NOMO-1 treated with DMSO at 0.1 percent for 48 hours (cell line): ENCODE data around the gene RBM20.
"Not testable (repeated sequence)": the region's sequence is repeated elsewhere in the genome, so short reads cannot be mapped to it uniquely, and the experiment has no call there.

Experiments
- DNase-seq: peaks from one replicate; lab custom pipeline; 2025; ENCODE audit not compliant: unreplicated experiment; lab: John Stamatoyannopoulos, UW

Gene RBM20

DNA sequence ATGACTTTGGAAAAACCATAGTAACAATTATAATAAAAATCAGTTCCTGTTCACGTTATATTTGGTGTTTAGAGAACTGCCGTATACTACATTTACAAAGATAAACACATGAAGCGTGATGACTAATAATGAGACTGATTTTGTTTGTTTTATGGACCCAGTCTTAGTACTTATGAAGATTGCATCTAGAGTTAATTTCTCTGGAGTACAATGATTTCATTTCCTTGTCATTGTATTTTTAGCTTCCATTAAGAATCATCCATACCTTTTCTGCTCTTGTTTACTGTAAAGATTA, 2.9 kb downstream of the RBM20 start:
- DNase-seq: no peak

DNA sequence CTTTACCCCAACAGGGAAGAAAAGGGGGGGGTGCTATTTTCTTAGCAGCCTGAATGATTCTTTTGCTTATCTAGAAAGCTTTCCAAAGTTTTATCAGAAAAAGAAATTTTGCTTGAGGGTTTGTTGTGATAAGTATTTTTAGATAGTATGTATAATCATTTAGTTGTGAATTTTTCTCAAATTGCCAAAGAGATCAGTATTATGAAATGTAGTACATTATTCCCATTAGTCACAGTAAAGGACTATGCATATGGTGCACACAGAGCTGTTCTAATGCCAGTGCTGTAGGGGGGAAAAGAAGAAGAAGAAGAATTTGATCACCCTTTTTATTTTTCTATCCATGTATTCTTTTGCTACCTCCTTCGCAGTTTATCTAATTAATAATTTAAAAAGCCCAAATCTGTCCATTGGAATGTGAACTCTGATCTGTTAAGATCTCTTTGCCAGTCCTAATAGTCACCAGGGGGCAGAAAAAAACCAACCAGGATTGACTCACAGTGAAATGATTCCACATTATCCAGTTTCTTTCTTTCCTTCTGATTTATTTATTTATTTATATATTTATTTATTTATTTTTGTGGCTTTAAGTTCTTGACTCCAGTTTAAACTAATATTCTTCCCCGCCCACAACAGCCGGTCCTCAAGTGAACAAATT, 4.7 kb downstream of the RBM20 start:
- no peak for DNase-seq

DNA sequence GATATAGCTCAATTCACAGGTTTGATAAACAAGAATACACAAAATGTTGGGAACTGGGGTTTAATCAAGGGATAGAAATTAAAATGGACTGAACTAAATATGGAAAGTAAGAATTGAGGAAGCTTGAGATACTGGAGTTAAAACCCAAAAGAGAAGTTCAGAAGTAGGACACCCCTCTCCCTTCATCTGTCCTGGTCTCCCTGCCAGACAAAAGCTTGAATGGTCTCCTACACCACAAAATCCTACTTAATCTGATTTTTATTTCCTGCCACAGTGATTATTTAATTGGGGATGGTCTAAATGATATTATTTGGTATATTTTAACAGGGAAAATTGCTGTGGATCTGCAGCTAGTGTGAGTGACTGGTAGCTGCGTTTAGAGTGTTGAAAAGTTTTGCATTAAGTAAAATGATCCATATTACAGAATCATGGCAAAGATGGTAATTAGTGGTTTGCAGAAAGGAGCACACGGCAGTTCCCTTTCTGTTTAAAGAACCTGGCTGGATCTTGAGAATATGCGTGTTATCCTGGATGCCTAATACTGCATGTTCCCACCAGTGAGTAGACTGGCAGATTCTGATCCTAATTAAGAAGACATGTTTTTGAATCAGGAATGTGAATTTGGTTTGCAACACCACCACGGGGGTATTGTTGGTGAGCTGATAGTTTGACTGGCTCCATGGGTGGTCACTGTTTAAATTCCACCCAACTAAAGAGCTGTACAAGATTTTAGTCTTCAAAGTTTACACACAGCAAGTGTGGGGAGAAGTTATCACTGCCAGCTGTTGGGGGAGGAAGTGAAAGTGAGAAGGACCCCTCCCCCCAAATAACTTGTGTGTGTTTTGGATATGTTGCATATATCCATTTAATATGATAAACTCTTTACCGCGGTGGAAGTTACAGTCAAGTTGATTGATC, 5.5 kb downstream of the RBM20 start:
- no peak for DNase-seq

DNA sequence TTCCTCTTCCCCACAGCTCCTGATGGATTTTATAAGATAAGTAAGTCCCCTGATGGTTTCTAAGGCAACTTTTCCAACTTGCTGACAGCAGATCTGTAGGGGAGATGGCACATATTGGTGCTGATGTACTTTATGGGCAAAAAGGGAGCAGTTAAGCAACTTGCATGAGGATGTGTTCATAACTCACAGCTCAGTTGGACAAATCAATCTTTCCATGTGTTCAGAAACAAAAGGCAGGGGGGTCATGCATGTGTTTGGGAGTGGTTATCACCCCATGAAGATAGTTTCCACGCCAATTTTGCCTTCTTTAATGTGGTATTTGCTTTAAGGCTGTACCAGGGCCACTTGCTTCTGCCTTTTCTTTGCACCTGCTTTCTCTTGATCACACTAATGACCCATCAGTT, 6.1 kb downstream of the RBM20 start:
- DNase-seq: no peak

DNA sequence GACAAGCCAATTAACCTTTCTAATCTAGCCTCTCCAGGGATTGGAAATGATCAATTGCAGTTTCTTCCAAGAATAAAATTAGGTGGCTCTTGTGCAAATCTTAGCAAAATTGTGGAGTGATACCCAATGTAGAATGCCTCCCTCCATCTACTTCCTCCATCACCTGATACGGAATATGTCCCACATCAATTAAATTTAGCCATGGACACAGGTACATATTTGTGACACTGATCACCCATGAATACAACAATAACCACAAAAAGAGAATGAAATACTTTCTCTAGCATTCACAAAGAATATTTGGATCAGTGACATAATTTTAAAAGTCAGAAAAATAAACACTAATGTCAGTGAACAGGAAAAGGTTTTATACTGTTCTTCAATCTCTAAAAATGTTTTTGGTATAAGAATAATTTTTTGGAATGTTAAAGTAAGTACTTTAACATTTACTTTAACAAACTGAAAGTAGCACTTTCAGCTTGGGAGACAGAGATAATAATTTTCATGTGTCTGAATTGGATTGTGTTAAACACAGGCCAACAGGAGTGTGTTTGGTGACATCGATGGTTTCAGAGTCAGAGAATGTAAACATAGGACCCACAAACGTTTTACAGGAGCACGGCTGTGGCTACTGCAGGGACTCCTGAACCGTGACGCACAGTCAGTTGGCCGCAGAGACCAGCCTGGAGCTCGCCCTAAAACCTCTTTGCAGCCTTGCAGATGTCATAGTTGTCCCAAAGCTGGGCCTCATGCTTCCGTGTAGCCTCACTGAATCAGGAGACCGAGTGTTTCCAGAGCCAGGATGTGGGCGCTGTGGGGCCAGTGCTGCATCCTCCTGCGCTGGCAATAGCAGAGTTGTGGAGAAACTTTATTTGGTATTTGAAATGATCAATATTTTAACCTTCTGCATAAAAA, 7.2 kb downstream of the RBM20 start:
- no peak for DNase-seq

DNA sequence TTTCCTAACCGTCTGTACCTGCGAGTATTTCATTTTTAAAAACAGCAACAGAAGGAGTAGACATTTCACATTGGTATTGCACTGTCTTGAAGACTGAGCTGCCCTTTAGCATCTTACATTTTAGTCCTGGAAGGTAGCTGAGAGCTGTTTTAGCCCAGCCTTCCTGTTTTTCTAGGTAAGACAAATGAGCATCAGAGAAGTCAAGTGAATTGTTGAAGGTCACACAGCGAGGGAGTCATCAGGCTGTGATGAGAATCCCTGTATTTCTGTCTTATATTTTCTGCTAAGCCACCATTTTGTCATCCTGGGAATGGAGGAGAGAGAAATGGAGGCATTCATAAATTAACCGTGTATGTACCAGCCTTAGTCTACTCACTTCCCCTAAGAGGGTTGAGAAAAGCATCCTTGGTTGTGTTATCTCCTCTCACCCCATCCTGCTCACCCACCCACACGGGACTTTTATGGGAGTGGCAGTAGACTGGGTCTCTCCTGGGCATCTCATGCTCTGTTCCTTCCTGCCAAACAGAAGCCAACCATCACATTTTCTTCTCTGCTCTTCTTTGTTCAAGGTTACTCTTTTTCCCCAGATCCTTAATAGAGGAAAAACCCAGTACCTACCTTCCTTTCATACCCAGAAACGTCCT, 8.5 kb downstream of the RBM20 start:
- DNase-seq: no peak

DNA sequence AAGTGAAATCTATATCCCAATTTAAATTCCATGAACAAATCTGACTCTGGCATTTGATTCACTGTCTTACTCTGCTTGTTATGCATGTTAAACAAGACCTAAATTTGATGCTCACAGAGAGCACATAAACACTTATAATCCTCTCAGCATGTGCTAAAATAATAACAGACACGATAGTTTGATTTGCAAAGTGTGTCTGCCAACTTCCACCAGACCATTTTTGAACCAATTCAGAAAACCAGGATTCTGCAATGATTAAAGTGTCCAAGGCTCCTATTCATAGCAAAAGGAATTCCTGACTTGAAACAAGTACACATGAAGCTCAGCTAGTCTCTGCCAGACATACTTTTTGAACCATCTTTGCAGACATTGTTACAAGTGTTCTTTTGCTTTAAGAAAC, 11.2 kb downstream of the RBM20 start:
- DNase-seq: no peak

DNA sequence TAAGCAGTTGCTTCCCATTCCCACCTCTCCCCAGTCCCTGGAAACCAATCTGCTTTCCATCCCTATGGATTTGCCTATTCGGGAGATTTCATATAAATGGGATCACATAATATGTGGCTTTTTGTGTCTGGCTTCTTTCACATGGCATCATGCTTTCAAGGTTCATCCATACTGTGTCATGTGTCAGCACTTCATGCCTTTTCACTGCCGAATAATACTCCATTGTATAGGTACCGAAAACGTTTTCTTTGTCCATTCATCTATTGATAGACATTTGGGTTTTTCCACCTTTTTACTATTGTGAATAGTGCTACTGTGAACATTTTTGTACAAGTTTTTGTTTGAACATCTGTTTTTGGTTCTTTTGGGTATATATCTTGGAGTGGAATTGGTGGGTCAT, 12.5 kb downstream of the RBM20 start:
- no peak for DNase-seq

DNA sequence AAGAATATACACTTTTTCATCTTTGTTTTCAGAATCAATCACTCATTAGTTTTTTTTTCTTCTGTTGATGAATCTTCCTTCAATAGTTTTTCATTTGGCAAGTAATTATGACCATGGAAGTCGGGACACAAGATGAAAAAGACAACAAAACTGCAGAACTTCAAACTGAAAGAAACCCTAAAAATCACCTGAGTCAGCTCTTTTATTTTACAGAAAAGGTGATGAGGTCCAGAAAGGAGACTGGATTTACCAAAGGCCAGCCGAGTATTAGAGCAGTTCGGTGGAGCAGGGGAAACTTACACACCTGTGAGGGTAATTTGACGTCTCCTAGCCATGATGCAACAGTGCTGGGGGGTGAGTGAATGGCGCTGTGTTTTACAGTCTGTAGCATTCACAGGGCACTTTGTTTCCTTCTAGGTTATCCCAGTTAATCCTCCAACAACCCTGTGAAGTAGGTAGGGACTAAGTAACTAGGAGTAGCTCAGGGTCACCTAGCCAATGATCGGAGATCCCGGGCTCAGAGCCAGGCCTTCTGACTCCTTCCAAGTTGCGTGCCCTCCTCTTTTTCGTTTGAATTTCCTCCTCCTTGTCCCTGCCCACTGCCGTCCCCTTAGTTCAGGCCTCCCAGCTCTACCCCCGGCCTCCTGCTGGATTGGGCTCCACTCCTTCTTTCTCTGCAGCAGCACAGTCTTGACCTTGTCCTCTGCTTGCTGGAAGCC, 14.0 kb downstream of the RBM20 start:
- DNase-seq: no peak

DNA sequence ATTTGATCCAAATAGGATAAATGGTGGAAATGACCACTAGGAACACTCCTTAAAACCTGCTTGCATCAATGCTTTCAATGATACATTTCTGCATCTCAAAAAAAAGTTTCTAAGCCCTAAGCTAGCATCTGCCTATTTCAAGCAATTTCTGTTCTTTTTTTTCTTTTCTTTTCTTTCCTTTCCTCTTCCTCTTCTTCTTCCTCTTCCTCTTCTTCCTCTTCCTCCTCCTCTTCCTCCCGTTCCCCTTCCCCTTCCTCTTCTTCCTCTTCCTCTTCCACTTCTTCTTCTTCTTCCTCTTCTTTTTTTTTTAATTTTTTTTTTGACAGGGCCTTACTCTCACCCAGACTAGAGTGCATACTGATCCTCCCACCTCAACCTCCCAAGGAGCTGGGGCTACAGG, 15.4 kb downstream of the RBM20 start:
- DNase-seq: no peak

DNA sequence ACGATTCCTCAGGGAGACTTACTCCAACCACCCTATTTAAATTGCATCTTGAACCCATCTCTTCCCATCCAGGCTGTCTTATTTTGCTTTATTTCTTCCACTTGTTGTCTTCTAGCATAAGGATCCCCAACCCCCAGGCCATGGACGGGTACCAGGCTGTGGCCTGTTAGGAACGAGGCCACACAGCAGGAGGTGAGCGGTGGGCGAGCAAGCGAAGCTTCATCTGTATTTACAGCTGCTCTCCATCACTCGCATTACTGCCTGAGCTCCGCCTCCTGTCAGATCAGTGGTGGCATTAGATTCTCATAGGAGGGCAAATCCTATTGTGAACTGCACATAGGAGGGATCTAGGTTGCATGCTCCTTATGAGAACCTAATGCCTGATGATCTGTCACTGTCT, 16.2 kb downstream of the RBM20 start:
- DNase-seq: not testable (repeated sequence)

DNA sequence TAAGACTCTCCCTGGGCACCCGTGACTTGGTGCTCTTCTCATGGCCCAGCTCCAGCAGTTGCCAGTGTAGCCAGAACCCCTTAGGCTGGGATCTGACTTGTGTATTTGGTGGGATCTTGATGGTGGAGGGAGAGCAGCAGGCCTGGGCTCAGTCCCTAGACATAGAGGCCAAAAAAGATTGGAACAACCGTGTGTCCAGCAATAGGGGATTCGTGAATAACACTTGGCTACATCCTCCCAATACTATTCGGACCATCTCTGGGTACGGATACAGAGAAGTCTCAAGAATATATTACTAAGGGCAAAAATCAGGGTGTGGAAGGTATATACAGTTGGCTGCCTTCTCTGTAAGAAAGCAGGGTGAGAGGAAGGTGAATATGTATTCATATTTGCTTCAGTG, 17.2 kb downstream of the RBM20 start:
- DNase-seq: no peak

DNA sequence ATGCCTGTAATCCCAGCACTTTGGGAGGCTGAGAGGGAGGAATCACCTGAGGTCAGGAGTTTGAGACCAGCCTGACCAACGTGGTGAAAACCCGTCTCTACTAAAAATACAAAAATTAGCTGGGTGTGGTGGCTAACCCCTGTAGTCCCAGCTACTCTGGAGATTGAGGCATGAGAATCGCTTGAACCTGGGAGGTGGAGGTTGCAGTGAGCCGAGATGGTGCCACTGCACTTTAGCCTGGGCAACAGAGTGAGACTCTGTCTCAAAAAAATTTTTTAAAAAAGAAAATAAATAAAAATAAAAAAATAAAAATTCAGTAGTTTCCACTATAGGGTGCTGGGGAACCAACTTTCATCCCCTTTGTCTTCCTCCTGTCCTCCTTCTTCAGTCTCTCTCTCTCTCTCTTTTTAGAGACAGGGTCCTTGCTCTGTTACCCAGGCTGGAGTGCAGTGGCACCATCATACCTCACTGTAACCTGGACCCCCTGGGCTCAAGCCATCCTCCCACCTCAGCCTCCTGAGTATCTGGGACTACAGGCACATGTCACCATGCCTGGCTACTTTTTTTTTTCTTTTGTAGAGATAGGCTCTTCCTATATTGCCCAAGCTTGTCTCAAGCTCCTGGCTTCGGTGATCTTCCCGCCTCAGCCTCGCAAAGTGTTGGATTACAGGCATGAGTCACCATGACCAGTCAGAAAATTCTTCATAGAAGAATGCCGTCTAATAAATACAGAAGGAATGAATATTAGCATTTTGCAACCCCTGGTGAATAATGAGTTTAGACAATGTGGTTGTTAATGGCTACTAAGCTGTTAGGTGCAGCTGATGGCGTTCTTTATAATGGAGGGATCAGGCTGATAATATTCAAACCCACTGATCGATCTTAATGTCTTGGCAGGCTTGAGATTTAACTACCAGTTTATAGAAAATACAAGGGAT, 20.6 kb downstream of the RBM20 start:
- DNase-seq: no peak

DNA sequence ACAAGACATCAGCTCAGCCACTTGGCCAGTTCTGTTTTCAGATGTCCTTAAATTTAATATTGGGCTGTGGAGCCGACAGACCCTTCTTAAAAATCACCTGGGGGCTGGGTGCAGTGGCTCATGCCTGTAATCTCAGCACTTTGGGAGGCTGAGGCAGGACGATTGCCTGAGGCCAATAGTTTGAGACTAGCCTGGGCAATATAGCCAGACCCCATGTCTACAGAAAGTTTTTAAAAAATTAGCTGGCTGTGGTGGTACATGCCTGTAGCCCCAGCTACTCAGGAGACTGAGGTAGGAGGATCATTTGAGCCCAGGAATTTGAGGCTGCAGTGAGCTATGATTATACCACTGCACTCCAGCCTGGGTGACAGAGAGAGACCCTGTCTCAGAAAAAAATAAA, 22.1 kb downstream of the RBM20 start:
- DNase-seq: not testable (repeated sequence)

DNA sequence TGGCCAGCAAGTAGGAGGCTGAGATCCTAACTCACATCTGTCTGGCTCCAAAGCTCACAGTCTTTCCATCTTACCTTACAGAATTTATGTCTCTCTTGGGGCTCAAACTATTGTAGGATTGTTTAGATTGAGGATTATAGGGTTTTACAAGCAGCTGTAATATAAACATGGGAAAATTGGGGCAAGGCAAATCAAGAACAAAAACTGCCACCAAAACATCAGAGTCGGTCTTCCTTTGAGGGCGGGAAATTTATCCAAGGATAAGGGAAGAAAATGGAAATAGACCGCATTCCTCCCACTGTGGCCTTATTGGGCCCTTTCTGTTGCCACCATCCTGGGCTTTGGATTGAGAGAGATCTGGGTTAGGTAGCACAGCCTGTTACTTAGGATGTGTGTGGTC, 22.5 kb downstream of the RBM20 start:
- no peak for DNase-seq

DNA sequence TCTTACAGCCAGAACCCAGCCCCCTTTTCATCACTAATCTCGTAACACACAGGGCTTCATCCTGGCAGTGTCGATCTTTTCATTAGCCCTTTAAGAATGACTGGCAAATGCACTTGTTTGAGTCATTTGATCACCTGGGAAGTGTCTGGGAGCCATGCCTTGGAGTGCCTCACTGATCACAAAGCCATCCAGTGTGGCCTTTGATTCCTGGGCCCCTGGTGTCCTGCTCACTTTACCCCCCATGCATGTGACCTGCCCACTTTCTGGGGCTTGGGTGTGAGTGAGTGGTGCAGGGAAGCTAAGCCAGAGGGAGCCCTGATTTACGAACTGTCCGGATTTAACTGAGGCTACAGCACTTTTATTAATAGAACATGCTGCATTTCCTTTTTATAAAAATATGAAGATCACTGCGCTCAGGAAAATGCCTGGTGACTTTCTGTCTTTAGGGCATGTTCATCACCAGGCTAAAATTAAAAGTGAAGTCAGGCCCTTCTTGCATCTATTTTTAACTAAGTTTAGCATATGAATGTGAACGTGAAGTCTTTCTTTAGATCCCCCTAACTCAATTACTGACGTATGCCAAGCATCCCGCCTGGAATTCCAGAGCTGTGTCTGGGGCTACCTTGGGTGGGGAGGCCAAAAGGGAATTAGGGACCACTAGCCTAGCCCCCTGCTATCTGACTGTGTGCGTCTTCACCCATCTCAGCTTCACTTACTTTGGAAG, 23.6 kb downstream of the RBM20 start:
- DNase-seq: no peak

DNA sequence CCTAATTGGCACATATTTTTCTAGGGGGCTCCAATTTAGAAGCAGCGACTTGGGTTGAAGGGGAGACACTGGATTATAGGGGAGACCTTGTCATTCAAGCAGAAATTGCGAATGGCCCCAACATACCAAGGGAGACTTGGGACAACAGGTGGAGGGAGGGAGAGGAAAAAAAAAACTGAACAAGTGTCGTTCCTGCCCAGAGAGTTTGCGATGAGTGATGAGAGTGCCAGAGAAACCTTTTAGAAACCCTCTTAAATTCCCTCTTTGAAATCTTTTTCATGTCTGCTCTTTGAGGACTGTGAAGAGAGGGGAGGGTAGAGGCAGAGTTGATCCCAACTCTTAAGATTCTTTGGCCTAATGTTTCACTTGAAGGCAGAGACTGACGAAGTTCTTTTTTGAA, 24.3 kb downstream of the RBM20 start:
- DNase-seq: no peak

DNA sequence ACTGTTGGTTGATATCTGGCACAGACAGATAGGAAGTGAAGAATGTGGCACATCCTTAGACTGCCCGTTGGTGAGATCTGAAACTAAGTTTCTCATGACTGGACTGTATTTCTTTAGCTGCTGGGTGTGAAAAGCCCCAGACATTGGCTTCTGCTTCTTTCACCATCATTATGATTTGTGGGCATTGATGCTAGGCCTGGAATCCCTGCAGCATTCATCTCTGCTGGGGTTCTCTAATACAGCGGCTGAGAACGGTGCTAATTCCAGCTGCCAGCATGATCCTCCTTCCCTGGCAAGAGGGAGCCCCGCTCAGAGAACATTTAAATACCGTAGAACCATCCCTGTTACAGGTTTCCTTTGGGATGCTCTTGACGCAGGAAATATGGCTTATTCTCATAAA, 26.2 kb downstream of the RBM20 start:
- DNase-seq: no peak
